Fibroblast of lung (primary cell): ENCODE results near the gene TAOK1. TPM values are rescaled to one million over a fixed set of nuclear protein-coding genes. Genes with fewer than 3 reads are reported as not detected.

ENCODE experiments used
- DNase-seq, 2 donors: peaks; one replicate each; pipeline versions ENCODE4 v3.0.0 to v3.0.0-alpha.2; 2010; ENCODE audit warnings: low read depth in 2 of 2
- H2AFZ ChIP-seq: 2 replicates; pipeline ENCODE4 v1.5.1; 2012; ENCODE audit warnings: low read length, control low read depth, inconsistent platforms
- H3K27ac ChIP-seq: 2 replicates; pipeline ENCODE4 v1.5.1; 2011; ENCODE audit warnings: low read length, control low read depth; ENCODE audit not compliant: insufficient read depth
- H3K27me3 ChIP-seq: 2 replicates; pipeline ENCODE4 v1.5.1; 2011; ENCODE audit warnings: mild to moderate bottlenecking, low read length; ENCODE audit not compliant: control insufficient read depth, insufficient read depth
- H3K36me3 ChIP-seq: 2 replicates; pipeline ENCODE4 v1.5.1; 2011; ENCODE audit warnings: low read length; ENCODE audit not compliant: control insufficient read depth, insufficient read depth
- H3K4me1 ChIP-seq: 2 replicates; pipeline ENCODE4 v1.5.1; 2011; ENCODE audit warnings: low read length; ENCODE audit not compliant: control insufficient read depth, insufficient read depth; ENCODE audit errors: extremely low read depth
- H3K4me2 ChIP-seq: 2 replicates; pipeline ENCODE4 v1.5.1; 2011; ENCODE audit warnings: low read length, control low read depth; ENCODE audit not compliant: insufficient read depth; ENCODE audit errors: extremely low read depth
- H3K4me3 ChIP-seq, 4 experiments: fragments of 200-600 bp in 1 of 4; sonication (generic) in 1 of 4; replicated peaks in 1 of 4; 2 replicates each; pipeline ENCODE4 v1.5.1; 2011 to 2016; ENCODE audit warnings: low read length in 4 of 4, low read depth in 3 of 4, mild to moderate bottlenecking in 3 of 4, control low read depth in 2 of 4, inconsistent platforms in 1 of 4, mixed read lengths in 1 of 4; ENCODE audit not compliant: insufficient read depth in 1 of 4; ENCODE audit errors: control extremely low read depth in 1 of 4
- H3K79me2 ChIP-seq: 2 replicates; pipeline ENCODE4 v1.5.1; 2012; ENCODE audit warnings: mild to moderate bottlenecking, low read length, inconsistent platforms; ENCODE audit not compliant: control insufficient read depth, insufficient read depth
- H3K9ac ChIP-seq: 2 replicates; pipeline ENCODE4 v1.5.1; 2011; ENCODE audit warnings: mild to moderate bottlenecking, low read length, control low read depth; ENCODE audit not compliant: insufficient read depth
- H3K9me3 ChIP-seq: 2 replicates; pipeline ENCODE4 v1.5.1; 2012; ENCODE audit warnings: low read depth, low read length; ENCODE audit not compliant: control insufficient read depth, insufficient read depth
- H4K20me1 ChIP-seq: 2 replicates; pipeline ENCODE4 v1.5.1; 2011; ENCODE audit warnings: low read length; ENCODE audit not compliant: control insufficient read depth, insufficient read depth; ENCODE audit errors: extremely low read depth
- EZH2 ChIP-seq: IDR thresholded peaks from 2 replicates; pipeline ENCODE4 v1.5.1; 2012; ENCODE audit warnings: low read length, control low read depth, mild to moderate bottlenecking; ENCODE audit errors: missing control alignments
- polyA plus RNA-seq, 2 donors: library from polyadenylated mRNA; depleted of rRNA in 1 of 2; stranded (reverse) in 1 of 2; unstranded in 1 of 2; fragments of >200 nt; gene quantifications; 2 replicates each; pipeline ENCODE4 v1.2.1, GENCODE V29; 2011 to 2012; ENCODE audit warnings: missing spikeins in 1 of 2
- total RNA-seq: library from RNA; depleted of rRNA; stranded (reverse); fragments of >200 nt; gene quantifications from 2 replicates; pipeline ENCODE4 v1.2.1, GENCODE V29; 2014
- TF ChIP-seq, protein P1 (sequence below), 2 donors: IDR thresholded peaks in 1 of 2; conservative IDR thresholded peaks in 1 of 2; 1 replicate in 1 of 2; 2 replicates in 1 of 2; pipeline ENCODE4 v1.5.1; 2011 to 2012; ENCODE audit warnings: low read length in 2 of 2, control low read depth in 1 of 2, inconsistent platforms in 1 of 2, low read depth in 1 of 2, mild to moderate bottlenecking in 1 of 2

Gene TAOK1
- total and polyA plus RNA-seq, 2 donors (not counting 1 experiment from before 2014, with no cell fraction given): 35.1 to 62.8 TPM

DNA sequence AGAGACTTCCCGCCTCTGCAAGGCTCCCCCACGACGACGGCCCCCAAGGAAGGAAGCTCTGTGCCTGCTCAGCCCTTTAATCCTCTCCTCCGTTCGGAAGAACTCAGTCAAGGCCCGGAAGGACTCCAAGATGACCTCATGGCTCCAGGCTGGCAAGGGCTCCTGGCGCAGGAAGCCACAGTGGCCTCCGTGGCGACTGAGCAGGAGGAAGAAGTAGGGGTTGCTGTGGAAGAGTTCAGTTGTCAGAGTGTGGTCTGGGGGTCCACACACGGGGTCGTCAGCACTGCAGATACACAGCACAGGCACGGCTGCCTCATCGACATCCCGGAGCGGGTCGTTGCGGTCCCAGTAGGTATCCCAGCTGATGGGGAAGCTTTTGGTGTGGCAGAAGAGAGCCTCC is 172.5 kb downstream of the TAOK1 start:
- Histone ChIP-seq H4K20me1 (no peaks in the 10 kb centered on the region), H3K36me3 (peaks cover 2% of the 10 kb centered on the region), H3K9me3 (no peaks in the 10 kb centered on the region)

DNA sequence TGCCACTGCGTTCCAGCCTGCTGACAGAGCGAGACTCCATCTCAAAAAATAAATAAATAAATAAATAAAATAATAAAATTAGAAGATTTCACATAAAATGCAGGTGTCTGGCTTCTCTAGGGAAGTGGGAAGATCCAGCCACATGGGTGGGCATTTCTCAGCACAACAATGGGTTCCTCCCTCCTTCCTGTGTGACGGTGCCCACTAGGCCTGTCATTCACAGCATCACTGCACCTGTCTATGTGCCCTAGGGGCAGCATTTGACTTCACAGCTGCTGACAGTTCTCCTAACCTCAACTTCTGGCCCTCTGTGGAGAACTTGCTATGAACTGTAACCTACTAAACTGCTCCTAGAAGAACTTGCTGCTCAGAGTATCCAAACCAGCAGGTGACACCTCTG is 173.7 kb downstream of the TAOK1 start:
- H3K36me3 ChIP-seq: peaks cover 2% of the 10 kb centered on the region
- H3K4me2 ChIP-seq: no peak overlapping the region
- no peaks in the 10 kb centered on the region for H3K79me2 ChIP-seq
- H4K20me1 ChIP-seq: no peaks in the 10 kb centered on the region
- H3K9me3 ChIP-seq: no peaks in the 10 kb centered on the region
- TF ChIP-seq EZH2: no peak
- TF ChIP-seq, protein P1, sequence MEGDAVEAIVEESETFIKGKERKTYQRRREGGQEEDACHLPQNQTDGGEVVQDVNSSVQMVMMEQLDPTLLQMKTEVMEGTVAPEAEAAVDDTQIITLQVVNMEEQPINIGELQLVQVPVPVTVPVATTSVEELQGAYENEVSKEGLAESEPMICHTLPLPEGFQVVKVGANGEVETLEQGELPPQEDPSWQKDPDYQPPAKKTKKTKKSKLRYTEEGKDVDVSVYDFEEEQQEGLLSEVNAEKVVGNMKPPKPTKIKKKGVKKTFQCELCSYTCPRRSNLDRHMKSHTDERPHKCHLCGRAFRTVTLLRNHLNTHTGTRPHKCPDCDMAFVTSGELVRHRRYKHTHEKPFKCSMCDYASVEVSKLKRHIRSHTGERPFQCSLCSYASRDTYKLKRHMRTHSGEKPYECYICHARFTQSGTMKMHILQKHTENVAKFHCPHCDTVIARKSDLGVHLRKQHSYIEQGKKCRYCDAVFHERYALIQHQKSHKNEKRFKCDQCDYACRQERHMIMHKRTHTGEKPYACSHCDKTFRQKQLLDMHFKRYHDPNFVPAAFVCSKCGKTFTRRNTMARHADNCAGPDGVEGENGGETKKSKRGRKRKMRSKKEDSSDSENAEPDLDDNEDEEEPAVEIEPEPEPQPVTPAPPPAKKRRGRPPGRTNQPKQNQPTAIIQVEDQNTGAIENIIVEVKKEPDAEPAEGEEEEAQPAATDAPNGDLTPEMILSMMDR (conservative IDR thresholded peaks at IDR 0.05 in 1 of 2, IDR thresholded peaks at IDR 0.05 in 1 of 2; ENCODE audit: low read depth in 1 of 2, low read length in 2 of 2): no peak
- no peak overlapping the region for H3K9ac ChIP-seq
- no peak overlapping the region for H2AFZ ChIP-seq
- H3K4me1 ChIP-seq: no peaks in the 10 kb centered on the region
- no peak overlapping the region for H3K4me3 ChIP-seq
- no peaks in the 10 kb centered on the region for H3K27me3 ChIP-seq
- DNase-seq: no peak
- no peak overlapping the region for H3K27ac ChIP-seq

More for the DNA sequence above, 172.5 kb downstream of the TAOK1 start:
- no peak for DNase-seq
- no peaks in the 10 kb centered on the region for H3K27me3 ChIP-seq
- H3K27ac ChIP-seq: no peak overlapping the region
- TF ChIP-seq, protein P1 (conservative IDR thresholded peaks at IDR 0.05 in 1 of 2, IDR thresholded peaks at IDR 0.05 in 1 of 2; ENCODE audit: low read depth in 1 of 2, low read length in 2 of 2): no peak
- no peak for TF ChIP-seq EZH2
- no peaks in the 10 kb centered on the region for H3K79me2 ChIP-seq
- H3K4me2 ChIP-seq: no peak overlapping the region
- no peak overlapping the region for H3K4me3 ChIP-seq
- no peaks in the 10 kb centered on the region for H3K4me1 ChIP-seq
- no peak overlapping the region for H3K9ac ChIP-seq
- H2AFZ ChIP-seq: no peak overlapping the region

DNA sequence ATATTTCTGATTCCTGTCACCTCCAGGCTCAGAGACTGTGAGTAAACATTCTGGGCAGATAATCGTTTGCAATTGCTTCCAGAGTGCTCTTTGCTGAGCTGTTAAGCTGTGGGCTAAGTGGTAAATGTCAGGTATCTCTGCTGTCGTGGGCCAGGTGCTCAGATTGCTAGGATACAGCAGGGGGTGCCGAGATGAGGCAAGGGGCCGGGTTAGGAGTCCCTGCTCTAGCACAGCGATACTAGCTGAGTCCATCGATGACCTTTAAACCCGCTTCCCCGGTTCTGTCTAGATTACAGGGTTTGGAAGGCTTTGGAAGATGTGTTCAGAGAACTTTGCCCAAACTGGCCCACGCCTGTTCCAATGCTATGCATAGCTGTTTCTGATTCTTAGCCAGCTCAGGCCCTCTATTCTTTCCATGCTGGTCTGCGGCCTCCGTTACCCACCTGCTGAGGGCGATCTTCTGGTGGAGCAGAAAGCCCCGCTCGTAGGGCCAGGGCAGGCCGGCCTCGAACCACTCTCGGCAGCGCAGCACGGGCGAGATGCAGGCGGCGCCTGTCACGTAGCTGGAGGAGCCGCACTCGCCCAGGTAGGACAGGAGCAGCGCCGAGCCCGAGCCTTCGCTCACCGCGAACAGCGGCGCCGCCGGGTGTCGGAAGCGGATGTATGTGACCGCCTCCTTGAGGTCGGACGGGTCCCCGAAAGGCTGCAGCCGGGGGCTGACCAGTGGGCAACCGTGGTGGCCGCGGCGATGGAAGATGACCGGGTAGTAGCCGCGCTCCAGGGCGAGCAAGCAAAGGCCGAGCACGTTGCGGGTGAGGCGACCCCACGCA is 175.7 kb downstream of the TAOK1 start:
- H3K9ac ChIP-seq: no peak overlapping the region
- H3K9me3 ChIP-seq: no peaks in the 10 kb centered on the region
- peaks cover 4% of the 10 kb centered on the region for H3K4me1 ChIP-seq
- no peak for DNase-seq
- H3K4me2 ChIP-seq: peak overlapping the region; percentile 60
- H3K79me2 ChIP-seq: no peaks in the 10 kb centered on the region
- H3K36me3 ChIP-seq: peaks cover 2% of the 10 kb centered on the region
- H2AFZ ChIP-seq: no peak overlapping the region
- peak overlapping the region; percentile 1 to 59 (median 32) for H3K4me3 ChIP-seq
- H3K27ac ChIP-seq: no peak overlapping the region
- TF ChIP-seq, protein P1 (conservative IDR thresholded peaks at IDR 0.05 in 1 of 2, IDR thresholded peaks at IDR 0.05 in 1 of 2; ENCODE audit: low read depth in 1 of 2, low read length in 2 of 2): no peak
- TF ChIP-seq EZH2: no peak
- H3K27me3 ChIP-seq: no peaks in the 10 kb centered on the region
- no peaks in the 10 kb centered on the region for H4K20me1 ChIP-seq
